GM13976 (cell line): ENCODE results near the gene DPCD.

ENCODE experiments used
- DNase-seq: peaks from one replicate; pipeline ENCODE4 v3.0.0; 2012; ENCODE audit warnings: low spot score
- in situ Hi-C: fragments of 300-500 bp; cut with MboI; formaldehyde crosslinking; loops from one replicate; pipeline ENCODE4 v1.12.0; 2022; ENCODE audit warnings: low sequenced_read_pairs, mixed read lengths, inconsistent platforms; ENCODE audit not compliant: unreplicated experiment
- TF ChIP-seq, protein P1 (sequence below): IDR thresholded peaks from 2 replicates; pipeline ENCODE4 v1.5.1; 2012; ENCODE audit warnings: borderline replicate concordance, mild to moderate bottlenecking; ENCODE audit not compliant: insufficient read depth; ENCODE audit errors: extremely low read depth, missing control alignments, control extremely low read depth

Gene DPCD

DNA sequence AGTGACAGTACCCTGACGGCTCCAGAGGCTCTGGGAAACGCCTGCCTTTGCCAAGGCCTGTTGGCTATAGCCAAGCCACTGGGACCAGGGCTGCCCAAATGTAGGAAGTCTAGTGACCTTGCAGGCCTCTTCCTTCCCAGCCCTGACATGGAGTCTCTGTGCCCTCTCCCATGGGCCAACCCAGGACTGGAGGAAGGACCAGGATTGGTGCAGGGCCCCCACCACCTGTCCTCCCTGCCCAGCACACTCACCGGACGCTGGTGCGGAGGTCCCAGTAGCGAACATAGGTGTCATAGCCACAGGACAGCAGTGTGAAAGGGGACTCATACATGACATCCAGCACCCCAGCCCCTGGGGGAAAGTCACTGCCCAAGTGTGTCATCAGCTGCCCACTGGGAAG lies 24.0 kb downstream of the DPCD start:
- no peak for DNase-seq
- in situ Hi-C loops: no loop called here
- TF ChIP-seq, protein P1, sequence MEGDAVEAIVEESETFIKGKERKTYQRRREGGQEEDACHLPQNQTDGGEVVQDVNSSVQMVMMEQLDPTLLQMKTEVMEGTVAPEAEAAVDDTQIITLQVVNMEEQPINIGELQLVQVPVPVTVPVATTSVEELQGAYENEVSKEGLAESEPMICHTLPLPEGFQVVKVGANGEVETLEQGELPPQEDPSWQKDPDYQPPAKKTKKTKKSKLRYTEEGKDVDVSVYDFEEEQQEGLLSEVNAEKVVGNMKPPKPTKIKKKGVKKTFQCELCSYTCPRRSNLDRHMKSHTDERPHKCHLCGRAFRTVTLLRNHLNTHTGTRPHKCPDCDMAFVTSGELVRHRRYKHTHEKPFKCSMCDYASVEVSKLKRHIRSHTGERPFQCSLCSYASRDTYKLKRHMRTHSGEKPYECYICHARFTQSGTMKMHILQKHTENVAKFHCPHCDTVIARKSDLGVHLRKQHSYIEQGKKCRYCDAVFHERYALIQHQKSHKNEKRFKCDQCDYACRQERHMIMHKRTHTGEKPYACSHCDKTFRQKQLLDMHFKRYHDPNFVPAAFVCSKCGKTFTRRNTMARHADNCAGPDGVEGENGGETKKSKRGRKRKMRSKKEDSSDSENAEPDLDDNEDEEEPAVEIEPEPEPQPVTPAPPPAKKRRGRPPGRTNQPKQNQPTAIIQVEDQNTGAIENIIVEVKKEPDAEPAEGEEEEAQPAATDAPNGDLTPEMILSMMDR: no peak

DNA sequence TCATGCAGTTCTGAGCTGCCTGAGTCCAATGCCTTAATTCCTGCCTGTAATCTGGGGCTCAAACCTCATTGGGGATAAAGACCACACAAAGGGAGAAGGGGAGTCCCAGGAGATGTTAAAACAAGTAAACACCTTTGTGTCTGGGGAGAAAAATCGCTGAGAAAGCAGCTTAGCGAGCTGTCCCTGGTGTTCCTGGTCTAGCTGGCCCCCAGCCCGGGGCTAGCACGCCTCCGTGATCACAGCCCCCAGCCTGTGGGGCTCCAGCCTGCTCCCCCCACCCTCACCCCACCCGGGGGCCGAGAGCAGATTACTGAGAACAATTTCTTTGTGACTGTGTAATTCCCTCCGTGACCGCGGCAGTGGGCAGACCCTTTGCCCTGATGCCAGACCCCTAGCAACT lies 24.8 kb downstream of the DPCD start:
- in situ Hi-C loops: no loop called here
- no peak for DNase-seq
- TF ChIP-seq, protein P1: no peak

DNA sequence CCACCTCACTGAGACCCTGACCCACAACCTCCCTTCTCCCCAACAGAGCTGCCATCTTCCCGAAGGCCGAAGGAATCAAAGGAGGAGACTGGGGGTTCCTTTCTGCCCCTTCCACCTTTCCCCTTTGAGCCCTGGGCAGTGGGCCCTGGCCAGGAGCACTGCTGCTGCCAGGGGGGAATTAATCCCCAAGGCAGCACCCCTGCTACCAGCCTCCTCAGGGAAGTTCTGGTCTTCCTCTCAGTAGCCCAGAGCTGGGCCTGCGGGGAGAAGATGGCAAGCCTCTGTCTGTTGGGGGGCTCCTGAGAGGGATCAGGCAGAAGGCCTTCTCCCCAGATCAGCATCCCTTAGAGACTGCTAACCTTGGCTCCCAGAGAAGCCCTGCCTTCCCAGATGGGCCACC lies 25.5 kb downstream of the DPCD start:
- in situ Hi-C loops: no loop called here
- TF ChIP-seq, protein P1: no peak
- DNase-seq: no peak

DNA sequence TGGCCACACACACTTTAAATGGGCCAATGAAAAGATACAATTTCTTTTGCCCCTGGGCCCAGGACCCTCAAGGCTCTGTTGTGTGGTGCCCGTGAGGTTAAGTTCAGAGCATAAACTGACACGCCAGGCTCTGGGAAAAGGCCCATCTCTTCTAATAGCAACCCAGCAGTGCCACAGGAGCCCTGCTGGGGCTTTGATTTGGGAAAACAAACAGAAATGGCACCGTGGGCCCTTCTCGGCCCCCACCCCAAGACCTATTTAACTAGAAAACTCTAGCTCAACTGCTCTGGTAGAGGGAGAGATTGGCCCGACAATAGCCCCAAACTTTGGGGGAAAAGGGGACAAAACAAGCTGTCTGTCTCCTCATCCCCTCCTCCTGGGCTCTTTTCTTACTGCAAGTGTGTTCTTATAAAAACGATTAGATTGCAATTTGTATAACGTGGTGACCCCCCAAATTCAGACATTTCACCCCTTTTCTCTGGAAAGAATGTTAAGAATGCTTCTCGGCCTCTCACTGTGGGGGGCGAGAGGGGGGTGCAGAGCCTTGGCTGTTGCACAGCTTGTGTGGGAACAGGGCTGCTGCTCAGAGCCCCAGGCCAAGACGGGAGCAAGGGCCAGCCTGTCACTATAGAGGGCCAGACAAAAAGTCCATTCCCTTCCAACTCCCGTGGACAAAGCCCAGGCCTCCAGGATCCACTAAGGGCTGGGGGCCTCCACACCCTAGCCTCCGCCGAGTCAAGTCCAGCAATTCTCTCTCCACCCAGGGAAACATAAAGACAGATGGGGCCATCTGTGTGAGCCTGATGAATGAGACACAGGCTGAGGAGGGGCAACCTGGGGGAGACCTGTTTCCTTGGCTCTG lies 26.8 kb downstream of the DPCD start:
- TF ChIP-seq, protein P1: no peak
- in situ Hi-C loops: no loop called here
- no peak for DNase-seq

DNA sequence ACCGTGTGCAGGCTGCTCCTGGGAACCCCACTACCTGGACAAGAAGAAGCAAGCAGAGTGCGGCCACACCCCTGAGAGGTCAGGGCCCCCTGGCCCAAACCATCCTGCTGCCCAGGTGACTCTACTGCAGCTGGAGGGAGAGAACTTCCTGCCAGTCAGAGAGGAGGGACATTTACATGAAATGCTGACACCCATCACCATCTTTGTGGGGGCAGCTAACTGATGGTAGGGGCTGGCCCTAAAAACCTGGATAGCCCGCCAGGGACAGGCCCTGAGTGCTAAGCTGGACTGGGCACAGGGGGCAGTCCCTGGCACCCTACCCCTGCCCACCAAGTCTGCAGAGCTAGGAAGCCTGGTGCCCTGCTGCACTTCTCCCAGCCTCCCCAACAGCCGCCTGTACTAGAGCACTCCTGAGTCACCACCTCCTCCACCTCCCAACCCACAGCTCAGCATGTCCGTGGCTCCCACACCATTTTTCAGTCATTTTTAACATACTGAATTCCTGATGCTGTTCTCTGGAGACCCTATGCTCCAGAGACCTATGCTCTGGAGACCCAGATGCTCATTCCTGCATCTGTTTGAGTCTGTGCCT lies 27.5 kb downstream of the DPCD start:
- TF ChIP-seq, protein P1: no peak
- DNase-seq: no peak
- in situ Hi-C loops: no loop called here

DNA sequence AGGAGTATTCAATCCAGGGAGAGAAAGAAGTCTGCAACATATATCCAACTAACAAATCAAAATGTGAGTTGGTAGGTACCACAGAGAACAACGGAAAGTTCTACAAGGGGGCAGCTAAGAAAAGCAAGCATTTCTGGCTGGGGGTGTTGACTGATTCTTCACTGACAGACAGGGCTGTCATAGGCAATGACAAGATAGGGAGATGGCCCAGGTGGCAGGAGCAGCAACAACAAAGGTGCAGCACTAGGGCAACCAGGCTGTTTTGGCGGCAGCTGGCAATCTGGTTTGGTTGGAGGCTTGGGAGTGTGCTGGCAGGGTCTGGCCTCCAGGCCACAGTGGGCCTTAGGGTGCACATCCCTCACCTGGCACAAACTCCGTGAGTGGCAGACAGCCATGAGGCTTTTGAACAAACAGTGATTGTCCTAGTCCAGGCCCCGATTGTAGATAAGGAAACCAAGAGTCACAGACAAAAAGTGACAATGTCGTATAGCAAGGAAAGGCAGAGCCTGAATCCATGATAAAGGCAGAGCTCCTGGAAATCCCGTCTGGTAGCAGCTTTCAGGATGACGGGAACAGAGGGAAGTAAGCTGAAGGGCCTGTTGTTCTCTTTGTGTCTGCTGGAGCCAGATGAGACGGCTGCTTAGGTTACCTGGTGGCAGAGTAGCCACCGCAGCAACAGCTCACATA lies 28.4 kb downstream of the DPCD start:
- TF ChIP-seq, protein P1: no peak
- in situ Hi-C loops: no loop called here
- DNase-seq: no peak
